ENCODE results near the gene TCN1. TPM values are rescaled to one million over a fixed set of nuclear protein-coding genes. Genes with fewer than 3 reads are reported as not detected.

The TCN1 gene
- total and polyA plus RNA-seq, 9 of the 15 experiments (the other 6 are each of a cell fraction or from before 2014, with no cell fraction given), result 0.63 to 25.9 (median 8.0) TPM

DNA sequence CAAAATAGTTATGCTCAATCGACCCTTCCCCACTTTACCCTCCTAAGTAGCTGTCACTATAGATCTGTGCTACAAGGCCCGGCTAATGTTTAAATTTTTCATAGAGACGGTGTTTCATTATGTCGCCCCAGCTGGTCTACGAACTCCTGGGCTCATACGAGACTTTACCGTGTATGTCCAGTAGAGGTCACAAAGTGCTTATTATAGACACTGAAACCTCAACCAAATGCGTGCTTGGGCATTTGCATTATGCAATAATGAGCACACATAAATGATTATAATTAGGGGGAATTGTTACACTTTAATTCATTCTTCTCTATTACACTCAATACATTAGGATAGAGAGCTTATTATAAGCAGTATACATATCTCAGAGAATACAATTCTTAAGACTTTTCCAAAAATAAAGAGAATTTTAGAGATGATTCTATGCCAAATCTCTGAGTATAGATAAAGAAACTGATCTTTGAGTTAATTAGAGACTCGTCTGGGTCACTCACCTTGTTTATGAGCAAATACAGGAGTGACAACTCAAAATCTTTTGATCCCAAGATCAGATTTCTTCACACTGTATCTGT is 43.2 kb downstream of the TCN1 start (continued):
- TF ChIP-seq MYC (IDR thresholded peaks at IDR 0.05; ENCODE audit: low read depth, low read length) (peak; percentile 65), MYC (CRISPR knock-in tag; IDR thresholded peaks at IDR 0.05; ENCODE audit: borderline replicate concordance, low read depth) (no peak), MEIS2 (IDR thresholded peaks at IDR 0.05; ENCODE audit: partially characterized antibody) (no peak), ZNF347 (CRISPR knock-in tag; IDR thresholded peaks at IDR 0.05; ENCODE audit: low read depth) (no peak), ZNF707 (CRISPR knock-in tag; conservative IDR thresholded peaks at IDR 0.05) (no peak), BCOR (IDR thresholded peaks at IDR 0.05) (no peak), ATF1 (CRISPR knock-in tag; IDR thresholded peaks at IDR 0.05) (no peak), ATF1 (tag; IDR thresholded peaks at IDR 0.05) (0 out of 2 replicates have a peak, but pooled peaks have one; percentile 32), PHTF2 (CRISPR knock-in tag; IDR thresholded peaks at IDR 0.05) (no peak), NFRKB (IDR thresholded peaks at IDR 0.05; ENCODE audit: low read depth) (no peak), ZNF507 (tag; conservative IDR thresholded peaks at IDR 0.05) (no peak), ZKSCAN3 (CRISPR knock-in tag; IDR thresholded peaks at IDR 0.05) (no peak), RNF2 (IDR thresholded peaks at IDR 0.05) (no peak), PTTG1 (tag; IDR thresholded peaks at IDR 0.05; ENCODE audit: low read depth) (no peak), NR1H2 (CRISPR knock-in tag; IDR thresholded peaks at IDR 0.05) (no peak), HDAC1 (IDR thresholded peaks at IDR 0.05) (no peak), MAFK (IDR thresholded peaks at IDR 0.05; ENCODE audit: low read length) (no peak), RBM17 (IDR thresholded peaks at IDR 0.05; ENCODE audit: borderline replicate concordance, low read depth, low read length) (no peak), RAD21 (CRISPR knock-in tag; conservative IDR thresholded peaks at IDR 0.05 in 1 of 2, IDR thresholded peaks at IDR 0.05 in 1 of 2) (peak; percentile 96 to 98), HNRNPL (IDR thresholded peaks at IDR 0.05; ENCODE audit: low read depth, low read length) (no peak)
- TF ChIP-seq, protein P1, sequence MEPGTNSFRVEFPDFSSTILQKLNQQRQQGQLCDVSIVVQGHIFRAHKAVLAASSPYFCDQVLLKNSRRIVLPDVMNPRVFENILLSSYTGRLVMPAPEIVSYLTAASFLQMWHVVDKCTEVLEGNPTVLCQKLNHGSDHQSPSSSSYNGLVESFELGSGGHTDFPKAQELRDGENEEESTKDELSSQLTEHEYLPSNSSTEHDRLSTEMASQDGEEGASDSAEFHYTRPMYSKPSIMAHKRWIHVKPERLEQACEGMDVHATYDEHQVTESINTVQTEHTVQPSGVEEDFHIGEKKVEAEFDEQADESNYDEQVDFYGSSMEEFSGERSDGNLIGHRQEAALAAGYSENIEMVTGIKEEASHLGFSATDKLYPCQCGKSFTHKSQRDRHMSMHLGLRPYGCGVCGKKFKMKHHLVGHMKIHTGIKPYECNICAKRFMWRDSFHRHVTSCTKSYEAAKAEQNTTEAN (CRISPR knock-in tag; IDR thresholded peaks at IDR 0.05), result no peak
- TF ChIP-seq, protein P2, sequence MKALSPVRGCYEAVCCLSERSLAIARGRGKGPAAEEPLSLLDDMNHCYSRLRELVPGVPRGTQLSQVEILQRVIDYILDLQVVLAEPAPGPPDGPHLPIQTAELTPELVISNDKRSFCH (CRISPR knock-in tag; IDR thresholded peaks at IDR 0.05), result no peak
- TF ChIP-seq, protein P2 (tag; IDR thresholded peaks at IDR 0.05), result no peak
- TF ChIP-seq, protein P3, sequence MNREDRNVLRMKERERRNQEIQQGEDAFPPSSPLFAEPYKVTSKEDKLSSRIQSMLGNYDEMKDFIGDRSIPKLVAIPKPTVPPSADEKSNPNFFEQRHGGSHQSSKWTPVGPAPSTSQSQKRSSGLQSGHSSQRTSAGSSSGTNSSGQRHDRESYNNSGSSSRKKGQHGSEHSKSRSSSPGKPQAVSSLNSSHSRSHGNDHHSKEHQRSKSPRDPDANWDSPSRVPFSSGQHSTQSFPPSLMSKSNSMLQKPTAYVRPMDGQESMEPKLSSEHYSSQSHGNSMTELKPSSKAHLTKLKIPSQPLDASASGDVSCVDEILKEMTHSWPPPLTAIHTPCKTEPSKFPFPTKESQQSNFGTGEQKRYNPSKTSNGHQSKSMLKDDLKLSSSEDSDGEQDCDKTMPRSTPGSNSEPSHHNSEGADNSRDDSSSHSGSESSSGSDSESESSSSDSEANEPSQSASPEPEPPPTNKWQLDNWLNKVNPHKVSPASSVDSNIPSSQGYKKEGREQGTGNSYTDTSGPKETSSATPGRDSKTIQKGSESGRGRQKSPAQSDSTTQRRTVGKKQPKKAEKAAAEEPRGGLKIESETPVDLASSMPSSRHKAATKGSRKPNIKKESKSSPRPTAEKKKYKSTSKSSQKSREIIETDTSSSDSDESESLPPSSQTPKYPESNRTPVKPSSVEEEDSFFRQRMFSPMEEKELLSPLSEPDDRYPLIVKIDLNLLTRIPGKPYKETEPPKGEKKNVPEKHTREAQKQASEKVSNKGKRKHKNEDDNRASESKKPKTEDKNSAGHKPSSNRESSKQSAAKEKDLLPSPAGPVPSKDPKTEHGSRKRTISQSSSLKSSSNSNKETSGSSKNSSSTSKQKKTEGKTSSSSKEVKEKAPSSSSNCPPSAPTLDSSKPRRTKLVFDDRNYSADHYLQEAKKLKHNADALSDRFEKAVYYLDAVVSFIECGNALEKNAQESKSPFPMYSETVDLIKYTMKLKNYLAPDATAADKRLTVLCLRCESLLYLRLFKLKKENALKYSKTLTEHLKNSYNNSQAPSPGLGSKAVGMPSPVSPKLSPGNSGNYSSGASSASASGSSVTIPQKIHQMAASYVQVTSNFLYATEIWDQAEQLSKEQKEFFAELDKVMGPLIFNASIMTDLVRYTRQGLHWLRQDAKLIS (CRISPR knock-in tag; IDR thresholded peaks at IDR 0.05), result no peak

All from K562 (cell line).